K562 (cell line): ENCODE data around the gene EIF2AK2. TPM values are rescaled to one million over a fixed set of nuclear protein-coding genes. Genes with fewer than 3 reads are reported as not detected.

ENCODE experiments used
- CTBP1 ChIP-seq: fragments of 450-650 bp; IDR thresholded peaks from 2 replicates; pipeline ENCODE4 v1.6.1; 2016; ENCODE audit warnings: borderline replicate concordance
- KAT2B ChIP-seq: IDR thresholded peaks from one replicate; pipeline ENCODE4 v1.6.1; 2012; ENCODE audit warnings: low read depth, mild to moderate bottlenecking, control low read depth, inconsistent platforms, low read length, moderate library complexity
- SMAD4 ChIP-seq: fragments of 250-450 bp; sonication (Bioruptor Pico); conservative IDR thresholded peaks from 2 replicates; pipeline ENCODE4 v1.8.0; 2021; ENCODE audit warnings: inconsistent platforms, mild to moderate bottlenecking, moderate library complexity
- ZNF143 ChIP-seq: sonication (generic); formaldehyde crosslinking; IDR thresholded peaks from 2 replicates; pipeline ENCODE4 v1.9.0; 2022; ENCODE audit warnings: mild to moderate bottlenecking, missing genetic modification reagents
- polyA plus RNA-seq, 8 experiments: library from polyadenylated mRNA; depleted of rRNA in 4 of 8; stranded (reverse) in 5 of 8; unstranded in 3 of 8; fragments of >200 nt; fragmentation: Nextera tagmentation in 2 of 8; fragmentation: Illumina TruSeq in 1 of 8; extraction: Ambion mirVana in 2 of 8; extraction: Trizol in 1 of 8; gene quantifications; 2 replicates each; pipeline versions ENCODE4 v1.2.1 to v1.2.3, GENCODE V29; 2011 to 2014; ENCODE audit warnings: inconsistent platforms in 1 of 8, missing spikeins in 1 of 8
- total RNA-seq, 7 experiments: library from RNA; depleted of rRNA in 6 of 7; stranded (reverse); fragments of >200 nt in 6 of 7; fragmentation: Illumina TruSeq in 2 of 7; extraction: Trizol in 2 of 7; gene quantifications; 2 replicates each; pipeline versions ENCODE4 v1.2.1 to v1.2.3, GENCODE V29; 2011 to 2021; ENCODE audit warnings: low replicate concordance in 1 of 7
- TF ChIP-seq, protein P1 (sequence below): fragments of 200-600 bp; sonication (generic); IDR thresholded peaks from one replicate; pipeline ENCODE4 v1.6.1; 2012; ENCODE audit warnings: mild to moderate bottlenecking, low read depth, low read length, inconsistent platforms
- TF ChIP-seq, protein P2 (sequence below): fragments of 450-650 bp; IDR thresholded peaks from 2 replicates; pipeline ENCODE4 v1.7.1; 2018; ENCODE audit warnings: mild to moderate bottlenecking, low read depth; ENCODE audit not compliant: partially characterized antibody
- TF ChIP-seq, protein P3 (sequence below), 3 experiments: fragments of 200-800 bp in 1 of 3; sonication (Bioruptor generic) in 1 of 3; sonication (generic) in 1 of 3; formaldehyde crosslinking in 1 of 3; IDR thresholded peaks; 2 replicates each; pipeline versions ENCODE4 v1.6.1 to v1.8.0; 2016 to 2022; ENCODE audit warnings: mild to moderate bottlenecking in 2 of 3, missing compliant biosample characterization in 2 of 3, missing genetic modification characterization in 2 of 3, missing genetic modification reagents in 1 of 3
- TF ChIP-seq, protein P4 (sequence below): fragments of 250-450 bp; sonication (Bioruptor Pico); IDR thresholded peaks from 2 replicates; pipeline ENCODE4 v1.5.0; 2021; ENCODE audit warnings: mild to moderate bottlenecking, moderate library complexity

Gene EIF2AK2
- total and polyA plus RNA-seq, 9 of the 15 experiments (the other 6 are each of a cell fraction or from before 2014, with no cell fraction given): 3.8 to 19.5 (median 13.3) TPM

DNA sequence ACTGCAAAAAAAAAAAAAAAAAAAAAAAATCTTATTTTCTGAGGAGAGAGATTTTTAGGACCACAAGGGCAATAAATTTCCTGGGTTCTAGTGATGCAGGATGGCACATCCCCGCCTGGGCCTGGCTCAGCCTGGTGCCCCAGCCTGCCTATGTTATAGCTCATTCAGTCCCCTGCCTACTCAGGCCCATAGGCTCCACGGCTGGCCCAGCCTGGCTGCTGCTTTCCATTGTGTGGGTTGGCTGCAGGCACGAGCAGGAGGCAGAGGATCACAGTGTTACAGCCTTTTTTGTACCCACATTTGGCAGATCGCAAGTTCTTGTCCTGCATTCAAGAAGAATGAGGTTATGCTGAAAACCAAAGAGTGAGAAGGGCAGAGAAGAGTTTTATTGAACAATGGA is 34.5 kb upstream of the EIF2AK2 start (continued):
- TF ChIP-seq, protein P1, sequence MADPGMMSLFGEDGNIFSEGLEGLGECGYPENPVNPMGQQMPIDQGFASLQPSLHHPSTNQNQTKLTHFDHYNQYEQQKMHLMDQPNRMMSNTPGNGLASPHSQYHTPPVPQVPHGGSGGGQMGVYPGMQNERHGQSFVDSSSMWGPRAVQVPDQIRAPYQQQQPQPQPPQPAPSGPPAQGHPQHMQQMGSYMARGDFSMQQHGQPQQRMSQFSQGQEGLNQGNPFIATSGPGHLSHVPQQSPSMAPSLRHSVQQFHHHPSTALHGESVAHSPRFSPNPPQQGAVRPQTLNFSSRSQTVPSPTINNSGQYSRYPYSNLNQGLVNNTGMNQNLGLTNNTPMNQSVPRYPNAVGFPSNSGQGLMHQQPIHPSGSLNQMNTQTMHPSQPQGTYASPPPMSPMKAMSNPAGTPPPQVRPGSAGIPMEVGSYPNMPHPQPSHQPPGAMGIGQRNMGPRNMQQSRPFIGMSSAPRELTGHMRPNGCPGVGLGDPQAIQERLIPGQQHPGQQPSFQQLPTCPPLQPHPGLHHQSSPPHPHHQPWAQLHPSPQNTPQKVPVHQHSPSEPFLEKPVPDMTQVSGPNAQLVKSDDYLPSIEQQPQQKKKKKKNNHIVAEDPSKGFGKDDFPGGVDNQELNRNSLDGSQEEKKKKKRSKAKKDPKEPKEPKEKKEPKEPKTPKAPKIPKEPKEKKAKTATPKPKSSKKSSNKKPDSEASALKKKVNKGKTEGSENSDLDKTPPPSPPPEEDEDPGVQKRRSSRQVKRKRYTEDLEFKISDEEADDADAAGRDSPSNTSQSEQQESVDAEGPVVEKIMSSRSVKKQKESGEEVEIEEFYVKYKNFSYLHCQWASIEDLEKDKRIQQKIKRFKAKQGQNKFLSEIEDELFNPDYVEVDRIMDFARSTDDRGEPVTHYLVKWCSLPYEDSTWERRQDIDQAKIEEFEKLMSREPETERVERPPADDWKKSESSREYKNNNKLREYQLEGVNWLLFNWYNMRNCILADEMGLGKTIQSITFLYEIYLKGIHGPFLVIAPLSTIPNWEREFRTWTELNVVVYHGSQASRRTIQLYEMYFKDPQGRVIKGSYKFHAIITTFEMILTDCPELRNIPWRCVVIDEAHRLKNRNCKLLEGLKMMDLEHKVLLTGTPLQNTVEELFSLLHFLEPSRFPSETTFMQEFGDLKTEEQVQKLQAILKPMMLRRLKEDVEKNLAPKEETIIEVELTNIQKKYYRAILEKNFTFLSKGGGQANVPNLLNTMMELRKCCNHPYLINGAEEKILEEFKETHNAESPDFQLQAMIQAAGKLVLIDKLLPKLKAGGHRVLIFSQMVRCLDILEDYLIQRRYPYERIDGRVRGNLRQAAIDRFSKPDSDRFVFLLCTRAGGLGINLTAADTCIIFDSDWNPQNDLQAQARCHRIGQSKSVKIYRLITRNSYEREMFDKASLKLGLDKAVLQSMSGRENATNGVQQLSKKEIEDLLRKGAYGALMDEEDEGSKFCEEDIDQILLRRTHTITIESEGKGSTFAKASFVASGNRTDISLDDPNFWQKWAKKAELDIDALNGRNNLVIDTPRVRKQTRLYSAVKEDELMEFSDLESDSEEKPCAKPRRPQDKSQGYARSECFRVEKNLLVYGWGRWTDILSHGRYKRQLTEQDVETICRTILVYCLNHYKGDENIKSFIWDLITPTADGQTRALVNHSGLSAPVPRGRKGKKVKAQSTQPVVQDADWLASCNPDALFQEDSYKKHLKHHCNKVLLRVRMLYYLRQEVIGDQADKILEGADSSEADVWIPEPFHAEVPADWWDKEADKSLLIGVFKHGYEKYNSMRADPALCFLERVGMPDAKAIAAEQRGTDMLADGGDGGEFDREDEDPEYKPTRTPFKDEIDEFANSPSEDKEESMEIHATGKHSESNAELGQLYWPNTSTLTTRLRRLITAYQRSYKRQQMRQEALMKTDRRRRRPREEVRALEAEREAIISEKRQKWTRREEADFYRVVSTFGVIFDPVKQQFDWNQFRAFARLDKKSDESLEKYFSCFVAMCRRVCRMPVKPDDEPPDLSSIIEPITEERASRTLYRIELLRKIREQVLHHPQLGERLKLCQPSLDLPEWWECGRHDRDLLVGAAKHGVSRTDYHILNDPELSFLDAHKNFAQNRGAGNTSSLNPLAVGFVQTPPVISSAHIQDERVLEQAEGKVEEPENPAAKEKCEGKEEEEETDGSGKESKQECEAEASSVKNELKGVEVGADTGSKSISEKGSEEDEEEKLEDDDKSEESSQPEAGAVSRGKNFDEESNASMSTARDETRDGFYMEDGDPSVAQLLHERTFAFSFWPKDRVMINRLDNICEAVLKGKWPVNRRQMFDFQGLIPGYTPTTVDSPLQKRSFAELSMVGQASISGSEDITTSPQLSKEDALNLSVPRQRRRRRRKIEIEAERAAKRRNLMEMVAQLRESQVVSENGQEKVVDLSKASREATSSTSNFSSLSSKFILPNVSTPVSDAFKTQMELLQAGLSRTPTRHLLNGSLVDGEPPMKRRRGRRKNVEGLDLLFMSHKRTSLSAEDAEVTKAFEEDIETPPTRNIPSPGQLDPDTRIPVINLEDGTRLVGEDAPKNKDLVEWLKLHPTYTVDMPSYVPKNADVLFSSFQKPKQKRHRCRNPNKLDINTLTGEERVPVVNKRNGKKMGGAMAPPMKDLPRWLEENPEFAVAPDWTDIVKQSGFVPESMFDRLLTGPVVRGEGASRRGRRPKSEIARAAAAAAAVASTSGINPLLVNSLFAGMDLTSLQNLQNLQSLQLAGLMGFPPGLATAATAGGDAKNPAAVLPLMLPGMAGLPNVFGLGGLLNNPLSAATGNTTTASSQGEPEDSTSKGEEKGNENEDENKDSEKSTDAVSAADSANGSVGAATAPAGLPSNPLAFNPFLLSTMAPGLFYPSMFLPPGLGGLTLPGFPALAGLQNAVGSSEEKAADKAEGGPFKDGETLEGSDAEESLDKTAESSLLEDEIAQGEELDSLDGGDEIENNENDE: no peak
- TF ChIP-seq, protein P2, sequence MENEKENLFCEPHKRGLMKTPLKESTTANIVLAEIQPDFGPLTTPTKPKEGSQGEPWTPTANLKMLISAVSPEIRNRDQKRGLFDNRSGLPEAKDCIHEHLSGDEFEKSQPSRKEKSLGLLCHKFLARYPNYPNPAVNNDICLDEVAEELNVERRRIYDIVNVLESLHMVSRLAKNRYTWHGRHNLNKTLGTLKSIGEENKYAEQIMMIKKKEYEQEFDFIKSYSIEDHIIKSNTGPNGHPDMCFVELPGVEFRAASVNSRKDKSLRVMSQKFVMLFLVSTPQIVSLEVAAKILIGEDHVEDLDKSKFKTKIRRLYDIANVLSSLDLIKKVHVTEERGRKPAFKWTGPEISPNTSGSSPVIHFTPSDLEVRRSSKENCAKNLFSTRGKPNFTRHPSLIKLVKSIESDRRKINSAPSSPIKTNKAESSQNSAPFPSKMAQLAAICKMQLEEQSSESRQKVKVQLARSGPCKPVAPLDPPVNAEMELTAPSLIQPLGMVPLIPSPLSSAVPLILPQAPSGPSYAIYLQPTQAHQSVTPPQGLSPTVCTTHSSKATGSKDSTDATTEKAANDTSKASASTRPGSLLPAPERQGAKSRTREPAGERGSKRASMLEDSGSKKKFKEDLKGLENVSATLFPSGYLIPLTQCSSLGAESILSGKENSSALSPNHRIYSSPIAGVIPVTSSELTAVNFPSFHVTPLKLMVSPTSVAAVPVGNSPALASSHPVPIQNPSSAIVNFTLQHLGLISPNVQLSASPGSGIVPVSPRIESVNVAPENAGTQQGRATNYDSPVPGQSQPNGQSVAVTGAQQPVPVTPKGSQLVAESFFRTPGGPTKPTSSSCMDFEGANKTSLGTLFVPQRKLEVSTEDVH: no peak
- TF ChIP-seq ZNF143 (CRISPR knock-in tag) (no peak), SMAD4 (no peak), KAT2B (no peak), CTBP1 (no peak)
- TF ChIP-seq, protein P3, sequence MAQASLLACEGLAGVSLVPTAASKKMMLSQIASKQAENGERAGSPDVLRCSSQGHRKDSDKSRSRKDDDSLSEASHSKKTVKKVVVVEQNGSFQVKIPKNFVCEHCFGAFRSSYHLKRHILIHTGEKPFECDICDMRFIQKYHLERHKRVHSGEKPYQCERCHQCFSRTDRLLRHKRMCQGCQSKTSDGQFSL (CRISPR knock-in tag; IDR thresholded peaks at IDR 0.05): no peak
- TF ChIP-seq, protein P3 (tag; IDR thresholded peaks at IDR 0.05): no peak
- TF ChIP-seq, protein P4, sequence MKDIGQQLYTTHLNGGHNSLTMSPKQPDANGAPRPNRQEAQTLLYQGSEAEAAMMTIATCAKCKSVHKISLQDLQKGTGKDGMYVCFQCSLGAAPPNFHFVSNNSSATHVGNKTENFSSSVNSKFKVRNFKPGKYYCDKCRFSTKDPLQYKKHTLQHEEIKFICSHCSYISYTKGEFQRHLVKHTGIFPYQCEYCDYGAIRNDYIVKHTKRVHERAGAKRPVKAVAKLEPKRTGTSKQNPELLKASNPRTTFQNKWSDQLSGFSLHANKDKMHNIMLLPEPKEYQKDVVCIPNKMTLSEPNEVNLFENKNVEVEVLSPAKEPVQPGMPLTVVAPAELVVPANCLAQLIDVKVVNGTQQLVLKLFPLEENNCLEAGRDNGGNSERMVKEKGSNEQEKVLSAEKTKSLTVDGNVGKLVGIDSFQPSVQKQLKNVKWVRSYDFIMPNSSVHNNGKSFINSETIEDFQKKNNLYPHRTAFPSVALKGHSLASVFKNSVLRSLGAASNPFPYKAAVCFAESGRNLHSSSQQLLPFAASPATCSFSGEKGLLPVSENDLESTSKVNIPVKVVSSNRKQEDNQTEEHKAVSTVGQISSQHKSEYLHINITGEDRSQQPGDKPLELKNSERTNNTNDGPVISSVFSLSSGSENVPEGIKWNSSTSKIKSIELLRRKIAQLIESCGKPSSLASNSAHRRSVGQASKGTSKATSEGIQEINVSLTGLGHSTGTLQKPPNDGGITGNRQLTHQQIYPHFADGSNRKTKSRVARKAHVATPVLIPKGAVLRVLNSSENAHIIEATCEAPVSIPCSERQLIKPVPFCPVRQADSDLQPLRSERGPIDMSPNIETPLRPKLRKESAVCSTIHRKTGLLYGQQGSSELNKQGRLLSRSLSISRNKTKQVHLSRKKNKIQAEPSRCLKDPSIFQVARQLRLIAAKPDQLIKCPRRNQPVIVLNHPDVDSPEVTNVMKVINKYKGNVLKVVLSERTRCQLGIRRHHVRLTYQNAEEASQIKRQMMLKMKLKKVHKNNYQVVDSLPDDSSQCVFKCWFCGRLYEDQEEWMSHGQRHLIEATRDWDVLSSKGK (CRISPR knock-in tag): no peak
